Measurements from ENCODE around the gene P2RY11.

- TF ChIP-seq PATZ1 (CRISPR knock-in tag; IDR thresholded peaks at IDR 0.05; ENCODE audit: borderline replicate concordance) (no peak), GLIS3 (CRISPR knock-in tag; IDR thresholded peaks at IDR 0.05) (no peak), ISL1 (CRISPR knock-in tag; IDR thresholded peaks at IDR 0.05) (no peak), ZFP30 (CRISPR knock-in tag; IDR thresholded peaks at IDR 0.05) (no peak), ZC3H10 (CRISPR knock-in tag; IDR thresholded peaks at IDR 0.05) (no peak), CSDC2 (CRISPR knock-in tag; IDR thresholded peaks at IDR 0.05) (no peak), ZNF8 (CRISPR knock-in tag; IDR thresholded peaks at IDR 0.05) (no peak), TSHZ2 (CRISPR knock-in tag; IDR thresholded peaks at IDR 0.05) (no peak), ESRRG (CRISPR knock-in tag; IDR thresholded peaks at IDR 0.05) (no peak), ZNF565 (CRISPR knock-in tag; conservative IDR thresholded peaks at IDR 0.05; ENCODE audit: low read depth) (no peak), TCF4 (CRISPR knock-in tag; IDR thresholded peaks at IDR 0.05; ENCODE audit: borderline replicate concordance) (no peak)
- TF ChIP-seq, protein P1, sequence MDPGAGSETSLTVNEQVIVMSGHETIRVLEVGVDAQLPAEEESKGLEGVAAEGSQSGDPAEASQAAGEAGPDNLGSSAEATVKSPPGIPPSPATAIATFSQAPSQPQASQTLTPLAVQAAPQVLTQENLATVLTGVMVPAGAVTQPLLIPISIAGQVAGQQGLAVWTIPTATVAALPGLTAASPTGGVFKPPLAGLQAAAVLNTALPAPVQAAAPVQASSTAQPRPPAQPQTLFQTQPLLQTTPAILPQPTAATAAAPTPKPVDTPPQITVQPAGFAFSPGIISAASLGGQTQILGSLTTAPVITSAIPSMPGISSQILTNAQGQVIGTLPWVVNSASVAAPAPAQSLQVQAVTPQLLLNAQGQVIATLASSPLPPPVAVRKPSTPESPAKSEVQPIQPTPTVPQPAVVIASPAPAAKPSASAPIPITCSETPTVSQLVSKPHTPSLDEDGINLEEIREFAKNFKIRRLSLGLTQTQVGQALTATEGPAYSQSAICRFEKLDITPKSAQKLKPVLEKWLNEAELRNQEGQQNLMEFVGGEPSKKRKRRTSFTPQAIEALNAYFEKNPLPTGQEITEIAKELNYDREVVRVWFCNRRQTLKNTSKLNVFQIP (CRISPR knock-in tag; IDR thresholded peaks at IDR 0.05; ENCODE audit: borderline replicate concordance, low read depth): no peak
- TF ChIP-seq, protein P2, sequence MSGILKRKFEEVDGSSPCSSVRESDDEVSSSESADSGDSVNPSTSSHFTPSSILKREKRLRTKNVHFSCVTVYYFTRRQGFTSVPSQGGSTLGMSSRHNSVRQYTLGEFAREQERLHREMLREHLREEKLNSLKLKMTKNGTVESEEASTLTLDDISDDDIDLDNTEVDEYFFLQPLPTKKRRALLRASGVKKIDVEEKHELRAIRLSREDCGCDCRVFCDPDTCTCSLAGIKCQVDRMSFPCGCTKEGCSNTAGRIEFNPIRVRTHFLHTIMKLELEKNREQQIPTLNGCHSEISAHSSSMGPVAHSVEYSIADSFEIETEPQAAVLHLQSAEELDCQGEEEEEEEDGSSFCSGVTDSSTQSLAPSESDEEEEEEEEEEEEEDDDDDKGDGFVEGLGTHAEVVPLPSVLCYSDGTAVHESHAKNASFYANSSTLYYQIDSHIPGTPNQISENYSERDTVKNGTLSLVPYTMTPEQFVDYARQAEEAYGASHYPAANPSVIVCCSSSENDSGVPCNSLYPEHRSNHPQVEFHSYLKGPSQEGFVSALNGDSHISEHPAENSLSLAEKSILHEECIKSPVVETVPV (CRISPR knock-in tag; IDR thresholded peaks at IDR 0.05): no peak
Observed at GRCh38 chr19:10120538-10121189, 9.2 kb downstream of the P2RY11 start.
